Left ventricle myocardium inferior (tissue), 1 donor: ENCODE data around the gene CDKN1C. TPM values are rescaled to one million over a fixed set of nuclear protein-coding genes. Genes with fewer than 3 reads are reported as not detected.

Experiments
- DNase-seq: peaks from one replicate; pipeline ENCODE4 v3.0.0-alpha.2; 2020
- H3K27ac ChIP-seq: fragments of 200-600 bp; replicated peaks from 2 replicates; pipeline ENCODE4 v1.8.0; 2021
- H3K27me3 ChIP-seq: fragments of 200-600 bp; 2 replicates; pipeline ENCODE4 v1.8.0; 2021; ENCODE audit warnings: low read depth
- H3K36me3 ChIP-seq: fragments of 200-600 bp; 2 replicates; pipeline ENCODE4 v1.8.0; 2021
- H3K4me1 ChIP-seq: fragments of 200-600 bp; 2 replicates; pipeline ENCODE4 v1.8.0; 2021
- H3K4me3 ChIP-seq: fragments of 200-600 bp; 2 replicates; pipeline ENCODE4 v1.8.0; 2021; ENCODE audit warnings: mild to moderate bottlenecking, moderate library complexity
- H3K9me3 ChIP-seq: fragments of 200-600 bp; replicated peaks from 2 replicates; pipeline ENCODE4 v1.8.0; 2021
- CTCF ChIP-seq: fragments of 200-600 bp; IDR thresholded peaks from 2 replicates; pipeline ENCODE4 v1.8.0; 2021; ENCODE audit warnings: antibody characterized with exemption, mild to moderate bottlenecking, borderline replicate concordance
- intact Hi-C: fragments of 100-400 bp; cut with micrococcal nuclease; formaldehyde crosslinking; loops from one replicate; pipeline ENCODE4 v1.11.0; 2022
- total RNA-seq: library from RNA; stranded (reverse); fragmentation: NEBNext Ultra II Directional; extraction: Animal tissue kit (Norgen Biotek cat#: 25700); gene quantifications from one replicate; pipeline ENCODE4 v1.2.1, GENCODE V29; 2021
- donor health status: DM: no; HTN: yes; CAD: no; lungs with severe emphysema.

Gene CDKN1C
- total RNA-seq, 1 donor from 2014 or later: 33.0 TPM

GRCh38 chr11:2921261-2921660 is 35.7 kb upstream of the CDKN1C start:
- no peak for TF ChIP-seq CTCF
- Histone ChIP-seq H3K9me3 (no peaks in the 10 kb centered on the region), H3K27ac (no peak overlapping the region), H3K27me3 (peaks cover 25% of the 10 kb centered on the region), H3K36me3 (no peaks in the 10 kb centered on the region), H3K4me1 (peaks cover 3% of the 10 kb centered on the region), H3K4me3 (no peak overlapping the region)
- DNase-seq: no peak
- intact Hi-C loops: no loop called here

- DNase-seq: no peak
- Histone ChIP-seq H3K36me3 (no peaks in the 10 kb centered on the region), H3K27ac (no peak overlapping the region)
Observed at GRCh38 chr11:2920343-2920742, 34.8 kb upstream of the CDKN1C start.

DNA sequence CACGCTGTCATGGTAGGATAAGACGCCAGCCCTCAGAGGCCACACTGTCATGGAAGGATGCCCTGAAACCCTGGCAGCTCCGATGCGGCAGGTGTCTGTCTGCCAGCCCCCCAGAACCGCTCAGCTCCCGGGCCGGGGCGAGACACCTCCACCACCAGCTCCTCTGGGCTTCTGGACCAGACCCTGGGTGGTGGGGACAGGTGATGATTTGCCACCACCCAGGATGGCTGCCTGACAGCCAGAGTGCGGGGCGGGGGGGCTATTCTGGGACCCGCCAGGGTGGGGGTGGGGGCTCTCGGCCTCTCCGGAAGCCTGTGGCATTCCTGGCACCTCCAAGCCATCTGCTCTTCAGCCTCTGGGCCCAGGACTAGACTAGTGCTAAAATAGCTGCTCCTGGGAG is 34.3 kb upstream of the CDKN1C start:
- Histone ChIP-seq H3K4me1 (peaks cover 13% of the 10 kb centered on the region), H3K36me3 (no peaks in the 10 kb centered on the region), H3K4me3 (no peak overlapping the region), H3K9me3 (no peaks in the 10 kb centered on the region), H3K27ac (no peak overlapping the region), H3K27me3 (peaks cover 21% of the 10 kb centered on the region)
- TF ChIP-seq CTCF: no peak
- DNase-seq: no peak
- intact Hi-C loops: no loop called here

More at GRCh38 chr11:2920343-2920742, 34.8 kb upstream of the CDKN1C start:
- Histone ChIP-seq H3K4me1 (peaks cover 8% of the 10 kb centered on the region), H3K27me3 (peaks cover 25% of the 10 kb centered on the region), H3K4me3 (no peak overlapping the region), H3K9me3 (no peaks in the 10 kb centered on the region)
- TF ChIP-seq CTCF: no peak
- intact Hi-C loops: no loop called here

DNA sequence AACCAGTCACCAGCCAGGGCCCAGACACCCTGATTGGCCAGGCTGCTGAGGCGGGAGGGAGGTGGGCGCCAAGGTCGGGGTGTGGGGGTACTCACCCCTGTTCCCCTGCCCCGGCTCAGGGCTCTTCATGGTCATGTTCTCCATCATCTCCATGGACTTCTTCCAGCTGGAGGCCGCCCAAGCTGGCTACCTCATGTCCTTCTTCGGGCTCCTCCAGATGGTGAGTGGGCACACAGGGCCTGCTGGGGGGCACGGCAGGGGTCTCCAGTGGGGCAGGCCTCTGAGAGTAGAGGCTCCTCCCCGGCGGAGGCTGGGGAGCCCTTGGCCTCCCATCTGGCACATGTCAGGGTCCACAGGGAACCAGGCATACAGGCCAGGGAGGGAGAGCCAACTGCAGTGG is 33.6 kb upstream of the CDKN1C start:
- no peaks in the 10 kb centered on the region for H3K9me3 ChIP-seq
- DNase-seq: no peak
- no peak overlapping the region for H3K4me3 ChIP-seq
- intact Hi-C loops: no loop called here
- peaks cover 14% of the 10 kb centered on the region for H3K27me3 ChIP-seq
- peaks cover 18% of the 10 kb centered on the region for H3K4me1 ChIP-seq
- no peaks in the 10 kb centered on the region for H3K36me3 ChIP-seq
- H3K27ac ChIP-seq: no peak overlapping the region
- TF ChIP-seq CTCF: no peak

GRCh38 chr11:2917842-2918490 is 32.4 kb upstream of the CDKN1C start:
- H3K9me3 ChIP-seq: no peaks in the 10 kb centered on the region
- DNase-seq: no peak
- intact Hi-C loops: no loop called here
- H3K4me1 ChIP-seq: peaks cover 26% of the 10 kb centered on the region
- no peaks in the 10 kb centered on the region for H3K36me3 ChIP-seq
- H3K27ac ChIP-seq: no peak overlapping the region
- H3K27me3 ChIP-seq: peaks cover 6% of the 10 kb centered on the region
- H3K4me3 ChIP-seq: no peak overlapping the region
- TF ChIP-seq CTCF: no peak
